Neutrophil (primary cell): ENCODE measurements around the gene EPN2.

Experiments
- H3K27ac ChIP-seq: fragments of 200-600 bp; sonication (generic); 2 replicates; pipeline ENCODE4 v1.5.1; 2016; ENCODE audit warnings: mild to moderate bottlenecking, moderate library complexity
- H3K27me3 ChIP-seq: fragments of 200-600 bp; sonication (generic); 2 replicates; pipeline ENCODE4 v1.6.0; 2016; ENCODE audit warnings: mild to moderate bottlenecking
- H3K36me3 ChIP-seq: fragments of 200-600 bp; sonication (generic); 2 replicates; pipeline ENCODE4 v1.5.1; 2017
- H3K4me1 ChIP-seq, 2 experiments: fragments of 200-600 bp in 1 of 2; sonication (generic) in 1 of 2; 1 replicate in 1 of 2; 2 replicates in 1 of 2; pipeline versions ENCODE4 v1.5.1 to v1.6.1; 2013 to 2016; ENCODE audit warnings: low read depth in 1 of 2, low read length in 1 of 2, mild to moderate bottlenecking in 1 of 2, moderate library complexity in 1 of 2; ENCODE audit not compliant: control insufficient read depth in 1 of 2, insufficient read depth in 1 of 2
- H3K4me3 ChIP-seq, 2 experiments: fragments of 200-600 bp in 1 of 2; sonication (generic) in 1 of 2; 1 replicate in 1 of 2; 2 replicates in 1 of 2; pipeline ENCODE4 v1.5.1; 2013 to 2016; ENCODE audit warnings: low read depth in 1 of 2, low read length in 1 of 2, mild to moderate bottlenecking in 1 of 2, moderate library complexity in 1 of 2
- H3K9me3 ChIP-seq: fragments of 200-600 bp; sonication (generic); 2 replicates; pipeline ENCODE4 v1.5.1; 2016
- CTCF ChIP-seq: fragments of 200-600 bp; sonication (generic); IDR thresholded peaks from 2 replicates; pipeline ENCODE4 v1.5.1; 2016; ENCODE audit warnings: antibody characterized with exemption

The EPN2 gene

GRCh38 chr17:19304751-19305150 lies 67.6 kb downstream of the EPN2 start:
- H3K4me3 ChIP-seq, result peak overlapping the region; percentile 24 to 51
- H3K27me3 ChIP-seq, result no peaks in the 10 kb centered on the region
- peaks cover 48 to 50% of the 10 kb centered on the region in 2 experiments for H3K4me1 ChIP-seq
- H3K9me3 ChIP-seq, result no peaks in the 10 kb centered on the region
- H3K27ac ChIP-seq, result peak overlapping the region; percentile 83
- no peak for TF ChIP-seq CTCF
- H3K36me3 ChIP-seq, result no peaks in the 10 kb centered on the region

- H3K36me3 ChIP-seq, result no peaks in the 10 kb centered on the region
- peaks cover 48 to 55% of the 10 kb centered on the region in 2 experiments for H3K4me1 ChIP-seq
- no peaks in the 10 kb centered on the region for H3K27me3 ChIP-seq
- H3K27ac ChIP-seq, result peak overlapping the region; percentile 83
- TF ChIP-seq CTCF, result no peak
- H3K4me3 ChIP-seq, result peak overlapping the region in 1 of 2 experiments; percentile 51
- H3K9me3 ChIP-seq, result no peaks in the 10 kb centered on the region
These were observed 68.1 kb downstream of the EPN2 start for GRCh38 chr17:19305256-19305655.

GRCh38 chr17:19305761-19306159 lies 68.6 kb downstream of the EPN2 start:
- TF ChIP-seq CTCF, result no peak
- H3K36me3 ChIP-seq, result no peaks in the 10 kb centered on the region
- H3K4me3 ChIP-seq, result no peak overlapping the region
- H3K27me3 ChIP-seq, result no peaks in the 10 kb centered on the region
- H3K9me3 ChIP-seq, result no peaks in the 10 kb centered on the region
- peak overlapping the region; percentile 1 for H3K27ac ChIP-seq
- peaks cover 49 to 56% of the 10 kb centered on the region in 2 experiments for H3K4me1 ChIP-seq

GRCh38 chr17:19306160-19307111 lies 69.3 kb downstream of the EPN2 start:
- Histone ChIP-seq H3K9me3 (no peaks in the 10 kb centered on the region), H3K4me3 (no peak overlapping the region), H3K36me3 (no peaks in the 10 kb centered on the region), H3K27me3 (no peaks in the 10 kb centered on the region), H3K27ac (peak overlapping the region; percentile 1), H3K4me1 (peaks cover 55 to 63% of the 10 kb centered on the region in 2 experiments)
- no peak for TF ChIP-seq CTCF

GRCh38 chr17:19307521-19307920 lies 70.4 kb downstream of the EPN2 start:
- H3K27ac ChIP-seq, result no peak overlapping the region
- no peak for TF ChIP-seq CTCF
- H3K4me1 ChIP-seq, result peaks cover 62 to 70% of the 10 kb centered on the region in 2 experiments
- H3K36me3 ChIP-seq, result no peaks in the 10 kb centered on the region
- no peaks in the 10 kb centered on the region for H3K9me3 ChIP-seq
- no peaks in the 10 kb centered on the region for H3K27me3 ChIP-seq
- H3K4me3 ChIP-seq, result no peak overlapping the region
